HEK293 (cell line): Measurements from ENCODE around the gene HS1BP3.
A peak's percentile ranks its signal among the peaks of the same experiment; 100 is the strongest.

Experiments used
- AEBP2 ChIP-seq: fragments of 450-650 bp; formaldehyde crosslinking; IDR thresholded peaks from 2 replicates; pipeline ENCODE4 v1.5.1; 2016; ENCODE audit warnings: missing biosample characterization, missing genetic modification characterization, borderline replicate concordance
- BCL11A ChIP-seq: fragments of 450-650 bp; formaldehyde crosslinking; IDR thresholded peaks from 2 replicates; pipeline ENCODE4 v1.5.1; 2016; ENCODE audit warnings: low read depth, missing biosample characterization, missing genetic modification characterization
- EGR2 ChIP-seq: fragments of 450-650 bp; formaldehyde crosslinking; IDR thresholded peaks from 2 replicates; pipeline ENCODE4 v1.5.1; 2016; ENCODE audit warnings: low read depth, missing biosample characterization, missing genetic modification characterization
- HOXA7 ChIP-seq: sonication (generic); formaldehyde crosslinking; IDR thresholded peaks from 2 replicates; pipeline ENCODE4 v1.8.1; 2022; ENCODE audit warnings: missing genetic modification reagents, borderline replicate concordance
- KLF8 ChIP-seq: fragments of 450-650 bp; formaldehyde crosslinking; IDR thresholded peaks from 2 replicates; pipeline ENCODE4 v1.5.1; 2016; ENCODE audit warnings: missing biosample characterization, missing genetic modification characterization
- KLF9 ChIP-seq: fragments of 450-650 bp; formaldehyde crosslinking; IDR thresholded peaks from 2 replicates; pipeline ENCODE4 v1.5.1; 2016; ENCODE audit warnings: missing biosample characterization, missing genetic modification characterization, low read depth
- OSR2 ChIP-seq: fragments of 450-650 bp; formaldehyde crosslinking; IDR thresholded peaks from 2 replicates; pipeline ENCODE4 v1.5.1; 2016; ENCODE audit warnings: missing biosample characterization, missing genetic modification characterization
- PRDM1 ChIP-seq: fragments of 450-650 bp; formaldehyde crosslinking; IDR thresholded peaks from 2 replicates; pipeline ENCODE4; 2016; ENCODE audit warnings: missing biosample characterization, missing genetic modification characterization
- SCRT2 ChIP-seq: fragments of 450-650 bp; formaldehyde crosslinking; IDR thresholded peaks from 2 replicates; pipeline ENCODE4 v1.5.1; 2016; ENCODE audit warnings: missing biosample characterization, missing genetic modification characterization
- TSHZ1 ChIP-seq: fragments of 450-650 bp; formaldehyde crosslinking; IDR thresholded peaks from 2 replicates; pipeline ENCODE4 v1.5.1; 2016; ENCODE audit warnings: missing biosample characterization, missing genetic modification characterization, borderline replicate concordance
- ZBTB26 ChIP-seq: fragments of 450-650 bp; formaldehyde crosslinking; optimal IDR thresholded peaks from 2 replicates; pipeline ENCODE3; 2016; ENCODE audit warnings: missing biosample characterization, mild to moderate bottlenecking, missing genetic modification characterization
- ZNF112 ChIP-seq: fragments of 450-650 bp; formaldehyde crosslinking; IDR thresholded peaks from 2 replicates; pipeline ENCODE4 v1.5.0; 2017; ENCODE audit warnings: missing biosample characterization, missing genetic modification characterization
- ZNF18 ChIP-seq: fragments of 450-650 bp; formaldehyde crosslinking; IDR thresholded peaks from 2 replicates; pipeline ENCODE4 v1.5.1; 2016; ENCODE audit warnings: missing biosample characterization, missing genetic modification characterization
- ZNF211 ChIP-seq: fragments of 450-650 bp; formaldehyde crosslinking; IDR thresholded peaks from 2 replicates; pipeline ENCODE4 v1.5.1; 2016; ENCODE audit warnings: low read depth, missing biosample characterization, missing genetic modification characterization
- ZNF24 ChIP-seq: fragments of 450-650 bp; formaldehyde crosslinking; IDR thresholded peaks from 2 replicates; pipeline ENCODE4 v1.5.1; 2016; ENCODE audit warnings: missing biosample characterization, missing genetic modification characterization
- ZNF324 ChIP-seq: fragments of 450-650 bp; formaldehyde crosslinking; IDR thresholded peaks from 2 replicates; pipeline ENCODE4 v1.5.1; 2016; ENCODE audit warnings: missing biosample characterization, missing genetic modification characterization
- ZNF488 ChIP-seq: fragments of 450-650 bp; formaldehyde crosslinking; IDR thresholded peaks from 2 replicates; pipeline ENCODE4 v1.5.1; 2016; ENCODE audit warnings: missing biosample characterization, missing genetic modification characterization
- ZNF529 ChIP-seq: fragments of 450-650 bp; formaldehyde crosslinking; IDR thresholded peaks from 2 replicates; pipeline ENCODE4 v1.5.1; 2017; ENCODE audit warnings: missing genetic modification characterization, missing biosample characterization; ENCODE audit not compliant: insufficient replicate concordance
- ZNF530 ChIP-seq: fragments of 450-650 bp; formaldehyde crosslinking; IDR thresholded peaks from 2 replicates; pipeline ENCODE4 v1.5.1; 2016; ENCODE audit warnings: low read depth, missing biosample characterization, missing genetic modification characterization
- ZNF548 ChIP-seq: fragments of 450-650 bp; formaldehyde crosslinking; IDR thresholded peaks from 2 replicates; pipeline ENCODE4 v1.5.1; 2016; ENCODE audit warnings: missing biosample characterization, missing genetic modification characterization
- ZNF580 ChIP-seq: fragments of 450-650 bp; formaldehyde crosslinking; IDR thresholded peaks from 2 replicates; pipeline ENCODE4 v1.5.1; 2016; ENCODE audit warnings: missing biosample characterization, missing genetic modification characterization
- ZNF624 ChIP-seq: fragments of 450-650 bp; formaldehyde crosslinking; IDR thresholded peaks from 2 replicates; pipeline ENCODE4 v1.5.1; 2017; ENCODE audit warnings: missing biosample characterization, missing genetic modification characterization
- ZNF639 ChIP-seq: fragments of 450-650 bp; formaldehyde crosslinking; IDR thresholded peaks from 2 replicates; pipeline ENCODE4 v1.5.1; 2016; ENCODE audit warnings: missing biosample characterization, missing genetic modification characterization
- ZNF645 ChIP-seq: fragments of 450-650 bp; formaldehyde crosslinking; IDR thresholded peaks from 2 replicates; pipeline ENCODE4; 2016; ENCODE audit warnings: missing biosample characterization, missing genetic modification characterization
- ZNF747 ChIP-seq: fragments of 450-650 bp; formaldehyde crosslinking; IDR thresholded peaks from 2 replicates; pipeline ENCODE4 v1.5.1; 2016; ENCODE audit warnings: missing biosample characterization, missing genetic modification characterization
- ZNF76 ChIP-seq: fragments of 450-650 bp; formaldehyde crosslinking; IDR thresholded peaks from 2 replicates; pipeline ENCODE4; 2016; ENCODE audit warnings: low read depth, missing biosample characterization, missing genetic modification characterization, borderline replicate concordance
- ZNF776 ChIP-seq: fragments of 450-650 bp; formaldehyde crosslinking; IDR thresholded peaks from 2 replicates; pipeline ENCODE4 v1.5.0; 2017; ENCODE audit warnings: missing biosample characterization, missing genetic modification characterization, borderline replicate concordance

The HS1BP3 gene

GRCh38 chr2:20650877-20651730, at the start of gene HS1BP3 (continued):
- TF ChIP-seq AEBP2 (tag by site-specific recombination), result no peak
- no peak for TF ChIP-seq HOXA7 (CRISPR knock-in tag)
- TF ChIP-seq TSHZ1 (tag by site-specific recombination), result no peak
- no peak for TF ChIP-seq ZNF530 (tag by site-specific recombination)
- TF ChIP-seq KLF8 (tag by site-specific recombination), result peak; percentile 40; the same call in 1 of the 2 replicates
- no peak for TF ChIP-seq ZNF488 (tag by site-specific recombination)
- no peak for TF ChIP-seq ZNF529 (tag by site-specific recombination)
- TF ChIP-seq ZNF211 (tag by site-specific recombination), result no peak
- peak; percentile 77 for TF ChIP-seq ZBTB26 (tag by site-specific recombination)
- TF ChIP-seq ZNF624 (tag by site-specific recombination), result no peak
- no peak for TF ChIP-seq ZNF18 (tag by site-specific recombination)
- TF ChIP-seq ZNF639 (tag by site-specific recombination), result no peak
- peak; percentile 38; the same call in 1 of the 2 replicates for TF ChIP-seq KLF9 (tag by site-specific recombination)
- no peak for TF ChIP-seq ZNF580
- no peak for TF ChIP-seq ZNF24 (tag by site-specific recombination)
- TF ChIP-seq PRDM1 (tag by site-specific recombination), result no peak
- no peak for TF ChIP-seq ZNF548 (tag by site-specific recombination)
- no peak for TF ChIP-seq OSR2 (tag by site-specific recombination)
- TF ChIP-seq SCRT2, result no peak
- no peak for TF ChIP-seq ZNF76 (tag by site-specific recombination)
- no peak for TF ChIP-seq ZNF112
- TF ChIP-seq ZNF645 (tag by site-specific recombination), result no peak
- no peak for TF ChIP-seq BCL11A (tag by site-specific recombination)
- no peak for TF ChIP-seq ZNF747
- no peak for TF ChIP-seq ZNF324
- TF ChIP-seq ZNF776 (tag by site-specific recombination), result no peak
- TF ChIP-seq EGR2 (tag by site-specific recombination), result no peak
